GM18870 (cell line): Measurements from ENCODE around the gene CRACR2B.

Source experiments
- ATAC-seq: cut with Tn5 transposase; IDR thresholded peaks from one replicate; pipeline ENCODE4 v1.9.1; 2021; ENCODE audit warnings: moderate library complexity; ENCODE audit not compliant: unreplicated experiment

The CRACR2B gene

GRCh38 chr11:810040-810567, 17.6 kb upstream of the CRACR2B start:
- ATAC-seq = peak; percentile 7

DNA sequence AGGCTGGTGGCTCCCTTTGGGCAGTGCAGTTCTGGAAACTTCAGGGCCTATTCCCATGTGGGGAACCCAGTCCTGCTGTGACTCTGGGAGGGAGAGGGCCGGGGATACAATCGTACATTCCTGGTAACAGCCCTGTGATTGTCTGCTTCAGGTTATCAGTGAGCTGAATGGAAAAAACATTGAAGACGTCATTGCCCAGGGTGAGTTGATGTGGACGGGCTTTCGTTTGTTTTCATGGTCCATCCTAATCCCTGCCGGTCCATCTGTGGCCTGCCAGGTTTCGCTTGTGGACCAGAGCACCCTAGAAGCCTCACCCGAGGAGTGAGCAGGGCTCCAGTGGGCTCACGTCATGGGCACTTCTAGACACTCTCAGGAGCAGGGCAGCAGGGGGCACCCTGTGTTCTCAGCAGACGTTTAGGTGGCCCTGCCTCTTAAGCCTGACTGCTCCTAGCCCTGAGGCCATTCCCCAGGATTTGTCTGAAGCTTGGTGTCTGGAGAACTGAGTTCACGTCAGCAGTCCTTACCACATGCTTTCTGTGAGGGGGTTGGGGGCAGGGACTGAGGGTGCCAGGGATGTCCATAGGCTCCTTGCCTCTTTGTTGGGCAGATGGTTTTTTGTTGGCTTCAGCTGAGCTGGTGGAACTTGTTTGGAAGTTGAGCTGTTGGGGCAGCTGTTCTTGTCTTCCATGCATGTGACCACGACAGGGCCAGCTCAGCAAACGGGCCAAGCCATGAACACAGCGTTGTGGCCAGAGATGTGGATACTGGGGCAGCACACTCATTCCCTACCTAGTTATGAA, 16.1 kb upstream of the CRACR2B start:
- no peak for ATAC-seq

DNA sequence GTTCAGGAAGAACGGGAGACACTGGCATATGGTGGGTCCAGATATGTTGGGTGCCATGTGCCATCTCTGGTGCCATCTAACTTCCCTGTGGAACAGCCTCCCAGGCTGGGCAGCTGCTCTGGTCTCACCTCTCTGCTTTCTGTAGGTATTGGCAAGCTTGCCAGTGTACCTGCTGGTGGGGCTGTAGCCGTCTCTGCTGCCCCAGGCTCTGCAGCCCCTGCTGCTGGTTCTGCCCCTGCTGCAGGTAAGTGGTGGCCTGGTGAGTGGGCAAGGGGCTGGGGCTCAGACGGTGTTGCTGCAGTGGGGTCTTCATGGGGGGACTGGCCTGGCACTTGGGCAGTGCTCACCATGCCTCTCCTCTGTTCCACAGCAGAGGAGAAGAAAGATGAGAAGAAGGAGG, 15.3 kb upstream of the CRACR2B start:
- no peak for ATAC-seq

GRCh38 chr11:813072-813455, 14.7 kb upstream of the CRACR2B start:
- ATAC-seq = no peak

DNA sequence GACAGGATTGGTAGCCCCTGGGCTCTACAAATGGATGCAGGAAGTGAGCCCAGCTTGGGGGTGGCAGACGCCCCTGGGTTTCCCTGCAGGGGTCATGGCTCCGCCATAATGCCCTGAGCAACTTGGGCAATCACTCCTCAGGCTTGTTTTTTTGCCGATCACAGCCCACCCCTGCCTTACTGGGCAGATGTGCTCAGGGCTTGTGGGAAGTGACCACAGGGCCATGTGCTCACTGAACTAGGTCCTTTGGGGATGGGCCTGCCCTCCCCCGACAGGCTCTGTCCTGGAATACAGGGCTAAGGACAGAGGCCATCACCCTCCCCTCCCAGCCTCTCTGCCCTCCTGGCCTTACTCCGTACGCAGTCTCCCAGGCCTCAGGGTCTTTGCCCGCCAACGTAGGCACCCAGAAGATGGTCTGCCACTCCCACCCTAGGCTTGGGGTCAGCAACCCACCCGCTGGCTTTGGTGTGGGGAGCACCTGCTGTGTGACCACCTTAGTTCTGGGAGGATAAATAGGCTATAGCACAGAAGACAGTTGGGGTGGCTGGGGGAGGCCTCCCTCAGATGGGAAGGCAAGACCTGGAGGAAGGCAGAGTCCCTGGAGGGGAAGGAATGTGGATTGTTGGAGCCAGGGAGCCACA, 14.1 kb upstream of the CRACR2B start:
- no peak for ATAC-seq

- ATAC-seq = no peak
These were observed 11.9 kb upstream of the CRACR2B start for GRCh38 chr11:815675-816432.

DNA sequence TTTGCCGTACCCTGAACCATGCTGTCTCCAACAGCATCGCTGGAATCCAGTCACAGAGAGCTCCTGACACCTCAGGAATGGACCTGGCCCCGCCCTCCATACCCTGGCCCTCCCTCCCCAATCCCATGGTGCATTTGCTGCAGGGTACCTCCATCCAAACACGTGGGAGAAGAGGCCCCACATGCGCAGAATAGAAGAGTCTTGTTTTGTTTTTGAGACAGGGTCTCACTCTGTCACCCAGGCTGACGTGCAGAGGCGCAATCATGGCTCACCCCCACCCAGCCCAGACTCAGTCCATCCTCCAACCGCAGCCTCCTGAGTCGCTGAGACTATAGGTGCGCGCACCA, 11.3 kb upstream of the CRACR2B start:
- ATAC-seq = no peak

GRCh38 chr11:818396-819128, 9.2 kb upstream of the CRACR2B start, which contains the start of gene PNPLA2:
Gene PNPLA2, plus strand, starts transcription at chr11:818914. Its CDS starts 805 bp downstream, at chr11:819719.
- ATAC-seq = no peak

GRCh38 chr11:819129-819931, 8.4 kb upstream of the CRACR2B start:
- ATAC-seq = peak; percentile 24

- ATAC-seq = peak; percentile 65
These were observed 7.6 kb upstream of the CRACR2B start for GRCh38 chr11:819943-820649.

- ATAC-seq = no peak
These were observed 6.8 kb upstream of the CRACR2B start for GRCh38 chr11:820655-821511.

DNA sequence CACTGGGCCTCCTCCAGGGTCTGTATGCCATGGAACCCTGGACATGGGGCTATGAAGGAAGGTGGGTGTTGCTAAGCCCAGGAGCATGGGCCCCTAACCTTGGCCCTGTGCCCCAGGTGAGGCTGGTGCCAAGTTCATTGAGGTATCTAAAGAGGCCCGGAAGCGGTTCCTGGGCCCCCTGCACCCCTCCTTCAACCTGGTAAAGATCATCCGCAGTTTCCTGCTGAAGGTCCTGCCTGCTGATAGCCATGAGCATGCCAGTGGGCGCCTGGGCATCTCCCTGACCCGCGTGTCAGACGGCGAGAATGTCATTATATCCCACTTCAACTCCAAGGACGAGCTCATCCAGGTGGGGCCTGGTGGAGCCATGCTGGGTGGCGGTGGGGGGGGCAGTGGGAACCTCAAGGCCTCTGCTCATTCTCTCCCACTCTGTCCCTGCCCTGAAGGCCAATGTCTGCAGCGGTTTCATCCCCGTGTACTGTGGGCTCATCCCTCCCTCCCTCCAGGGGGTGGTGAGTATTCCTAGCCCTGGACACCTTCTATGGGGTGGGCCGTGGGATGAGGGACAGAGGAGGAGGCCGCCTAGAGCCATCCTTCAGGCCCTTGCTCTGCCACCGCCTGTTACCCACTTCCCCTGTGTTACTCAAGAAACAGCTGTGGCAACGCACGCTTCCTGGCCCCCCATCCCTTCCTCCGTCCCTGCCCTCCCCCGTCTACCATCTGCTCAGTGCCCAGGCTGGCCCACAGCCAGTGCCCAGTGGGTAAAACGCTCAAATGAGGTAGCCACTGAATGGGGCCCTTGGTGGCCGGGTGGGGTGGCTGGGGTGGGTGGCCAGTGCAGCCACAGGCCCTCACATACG, 6.0 kb upstream of the CRACR2B start:
- ATAC-seq = no peak

DNA sequence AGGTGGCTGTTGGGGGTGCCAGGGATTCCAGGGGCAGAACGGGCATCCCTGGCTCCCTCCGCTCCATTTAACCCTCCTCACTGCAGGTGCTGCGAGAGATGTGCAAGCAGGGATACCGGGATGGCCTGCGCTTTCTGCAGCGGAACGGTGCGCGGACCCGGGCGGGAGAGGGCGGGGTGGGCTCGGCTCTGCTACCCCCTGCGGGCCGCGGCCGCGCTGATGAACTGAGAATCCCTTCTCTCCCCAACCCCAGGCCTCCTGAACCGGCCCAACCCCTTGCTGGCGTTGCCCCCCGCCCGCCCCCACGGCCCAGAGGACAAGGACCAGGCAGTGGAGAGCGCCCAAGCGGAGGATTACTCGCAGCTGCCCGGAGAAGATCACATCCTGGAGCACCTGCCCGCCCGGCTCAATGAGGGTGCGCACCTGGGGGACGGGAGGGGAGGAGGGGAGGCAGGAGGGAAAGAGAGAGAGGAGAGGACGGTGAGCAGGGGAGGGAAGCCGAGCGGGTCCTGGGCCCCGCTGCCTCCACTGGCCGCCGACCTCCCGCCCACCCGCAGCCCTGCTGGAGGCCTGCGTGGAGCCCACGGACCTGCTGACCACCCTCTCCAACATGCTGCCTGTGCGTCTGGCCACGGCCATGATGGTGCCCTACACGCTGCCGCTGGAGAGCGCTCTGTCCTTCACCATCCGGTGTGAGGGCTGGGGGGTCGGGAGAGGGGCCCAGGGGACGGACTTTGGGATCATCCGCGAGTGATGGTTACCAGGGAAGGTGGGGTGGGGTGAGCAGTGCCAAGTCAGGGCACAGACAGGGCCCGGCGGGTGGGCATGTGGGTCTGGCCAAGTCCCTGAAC, 4.1 kb upstream of the CRACR2B start:
- no peak for ATAC-seq

DNA sequence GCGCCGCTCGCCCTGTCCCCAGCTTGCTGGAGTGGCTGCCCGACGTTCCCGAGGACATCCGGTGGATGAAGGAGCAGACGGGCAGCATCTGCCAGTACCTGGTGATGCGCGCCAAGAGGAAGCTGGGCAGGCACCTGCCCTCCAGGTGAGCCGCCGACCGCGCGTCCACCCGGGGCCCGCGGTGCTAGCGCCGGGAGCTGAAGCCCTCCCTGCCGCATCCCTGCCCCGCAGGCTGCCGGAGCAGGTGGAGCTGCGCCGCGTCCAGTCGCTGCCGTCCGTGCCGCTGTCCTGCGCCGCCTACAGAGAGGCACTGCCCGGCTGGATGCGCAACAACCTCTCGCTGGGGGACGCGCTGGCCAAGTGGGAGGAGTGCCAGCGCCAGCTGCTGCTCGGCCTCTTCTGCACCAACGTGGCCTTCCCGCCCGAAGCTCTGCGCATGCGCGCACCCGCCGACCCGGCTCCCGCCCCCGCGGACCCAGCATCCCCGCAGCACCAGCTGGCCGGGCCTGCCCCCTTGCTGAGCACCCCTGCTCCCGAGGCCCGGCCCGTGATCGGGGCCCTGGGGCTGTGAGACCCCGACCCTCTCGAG, 3.3 kb upstream of the CRACR2B start:
- ATAC-seq = no peak

- ATAC-seq = no peak
These were observed 2.8 kb upstream of the CRACR2B start for GRCh38 chr11:824942-825341.
